Measurements from ENCODE around the gene ADGRL3.
"Not testable (repeated sequence)": the region's sequence is repeated elsewhere in the genome, so short reads cannot be mapped to it uniquely, and the experiment has no call there.

ADGRL3 gene

DNA sequence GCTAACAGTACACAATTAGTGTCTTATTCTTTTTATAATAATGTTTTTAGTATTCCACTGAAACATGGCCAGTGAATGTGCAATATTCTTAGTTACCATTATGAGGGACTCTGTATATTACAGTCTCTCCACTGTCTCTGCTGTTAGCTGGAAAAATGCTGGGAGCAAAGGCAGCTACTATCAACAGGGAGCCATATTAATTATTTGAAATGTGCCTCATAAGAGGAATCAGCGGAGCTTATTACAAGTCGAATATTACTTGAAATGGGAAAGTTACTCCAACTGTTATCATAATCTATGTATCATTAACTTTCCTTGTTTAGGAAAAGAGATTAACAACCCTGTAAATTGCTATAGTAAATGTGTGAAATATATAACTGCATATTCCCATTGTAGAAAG lies 612.0 kb downstream of the ADGRL3 start:
- DNase-seq (ENCODE audit: low read depth in 2 of 2), result no peak

DNA sequence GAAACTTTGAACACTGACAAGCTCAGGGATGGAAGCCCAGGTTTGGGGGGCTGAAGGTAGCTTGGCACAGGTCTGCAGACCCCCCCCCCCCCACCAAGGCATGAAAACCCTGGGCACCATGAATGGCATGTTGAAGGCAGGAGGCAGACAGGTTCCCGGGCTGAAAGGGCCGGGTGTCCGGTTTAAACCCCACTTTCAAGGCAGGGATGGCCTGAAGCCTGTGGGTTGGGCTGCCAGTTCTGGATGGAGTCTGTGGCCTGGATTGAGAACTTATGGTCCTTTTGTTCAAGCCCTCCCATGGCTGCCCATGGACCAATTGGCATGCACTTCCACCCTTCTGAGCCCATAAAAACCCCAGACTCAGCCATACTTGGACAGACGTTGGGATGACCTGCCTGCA lies 616.9 kb downstream of the ADGRL3 start:
- DNase-seq (ENCODE audit: low read depth in 2 of 2), result no peak

DNA sequence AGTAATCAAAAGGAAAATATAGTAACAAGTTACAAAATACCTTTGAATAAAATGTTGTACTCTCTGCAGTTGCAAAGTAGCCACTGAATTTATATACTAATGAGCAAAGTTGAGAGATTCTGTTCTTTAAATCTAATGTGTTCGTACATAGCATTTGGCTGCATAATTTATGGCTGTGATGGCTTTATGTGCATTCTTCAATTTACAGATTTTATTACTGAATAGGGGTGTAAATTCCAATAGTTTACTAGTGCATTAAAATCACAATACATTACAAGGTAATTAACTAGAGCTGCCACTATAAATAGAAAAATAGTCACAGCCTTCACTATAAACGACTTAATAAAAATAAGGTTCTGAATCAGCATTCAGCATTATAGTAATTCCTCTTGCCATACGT lies 620.0 kb downstream of the ADGRL3 start:
- no peak for DNase-seq (ENCODE audit: low read depth in 2 of 2)

DNA sequence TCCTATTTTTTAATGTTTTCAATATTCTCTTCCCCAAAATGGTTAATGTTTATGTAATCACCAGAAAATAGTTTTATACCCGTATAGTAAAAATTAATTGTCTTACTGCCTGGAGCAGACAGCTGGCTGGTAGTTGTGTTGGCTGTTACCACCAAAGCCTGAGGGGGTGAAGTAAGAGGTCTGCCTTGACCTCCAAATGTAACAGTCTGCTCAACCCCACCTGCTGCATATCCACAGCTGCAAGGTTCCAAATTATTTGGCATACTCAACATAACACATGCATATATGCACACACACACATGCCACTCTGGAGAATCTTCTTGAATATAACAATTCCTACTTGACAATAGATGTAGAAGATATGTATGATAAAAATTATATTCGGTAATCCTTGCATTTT lies 624.3 kb downstream of the ADGRL3 start:
- DNase-seq (ENCODE audit: low read depth in 2 of 2), result no peak

DNA sequence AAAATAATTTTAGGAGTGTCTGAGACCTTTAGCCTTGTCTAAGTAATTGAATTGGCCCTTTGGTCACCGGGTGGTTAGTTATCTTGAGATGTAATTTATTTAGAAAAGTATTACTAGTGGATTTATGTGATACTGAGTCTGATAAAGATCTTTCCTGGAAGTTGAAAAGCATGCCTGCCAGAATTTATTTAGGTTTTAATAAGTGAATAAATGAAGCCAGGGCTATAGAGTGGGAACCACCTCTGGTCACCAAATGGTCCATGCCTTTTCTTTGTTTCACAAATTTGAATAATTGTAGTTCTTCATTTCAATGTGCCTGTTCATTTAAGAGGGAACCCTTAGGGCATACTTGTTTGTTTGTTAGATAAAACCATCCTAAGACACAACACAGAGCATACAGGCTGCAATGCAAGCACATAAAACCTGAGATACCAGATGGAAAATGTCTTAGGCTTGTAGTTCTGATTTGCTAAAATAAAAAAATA lies 627.8 kb downstream of the ADGRL3 start:
- DNase-seq (ENCODE audit: low read depth in 2 of 2), result no peak

GRCh38 chr4:61828960-61829359 lies 628.8 kb downstream of the ADGRL3 start:
- DNase-seq (ENCODE audit: low read depth in 2 of 2), result no peak

GRCh38 chr4:61831987-61832386 lies 631.9 kb downstream of the ADGRL3 start:
- no peak for DNase-seq (ENCODE audit: low read depth in 2 of 2)

DNA sequence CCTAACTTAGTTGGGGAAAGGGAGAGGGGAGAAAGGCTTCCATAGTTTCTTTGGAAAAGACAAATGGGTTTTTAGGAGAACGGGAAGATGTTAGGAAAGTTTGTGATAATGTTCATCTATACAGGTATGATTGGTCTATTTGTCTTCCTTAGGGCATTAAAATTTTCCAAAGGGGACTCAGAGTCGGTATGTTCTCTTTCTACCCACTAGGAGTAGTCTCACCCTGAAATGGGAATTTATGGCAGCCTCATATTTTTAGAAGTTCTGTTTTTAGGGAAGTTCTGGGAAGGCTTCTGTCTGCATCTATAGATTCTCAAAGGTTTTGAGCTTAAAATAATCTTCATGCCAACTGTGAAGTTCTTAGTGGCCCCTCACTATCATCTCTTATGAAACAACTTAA lies 637.3 kb downstream of the ADGRL3 start:
- DNase-seq (ENCODE audit: low read depth in 2 of 2), result no peak

DNA sequence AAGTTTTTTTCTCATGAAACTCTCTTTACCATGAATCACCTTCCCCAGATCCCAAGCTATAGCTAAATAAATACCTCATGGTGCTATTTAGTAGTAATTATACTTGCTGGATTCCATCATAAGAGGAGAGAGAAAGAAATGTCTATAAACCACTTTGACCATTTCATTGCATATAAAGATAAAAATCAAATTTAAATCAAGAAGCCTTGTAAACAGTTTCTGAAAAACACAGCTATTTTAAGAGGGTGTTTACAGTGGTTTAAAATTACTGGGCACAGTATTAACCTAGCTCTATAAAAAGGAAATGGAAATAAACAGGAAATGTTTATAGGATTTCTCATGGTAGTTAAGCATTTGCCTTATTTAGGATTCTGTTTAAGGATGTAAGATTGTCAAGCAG lies 637.9 kb downstream of the ADGRL3 start:
- no peak for DNase-seq (ENCODE audit: low read depth in 2 of 2)

DNA sequence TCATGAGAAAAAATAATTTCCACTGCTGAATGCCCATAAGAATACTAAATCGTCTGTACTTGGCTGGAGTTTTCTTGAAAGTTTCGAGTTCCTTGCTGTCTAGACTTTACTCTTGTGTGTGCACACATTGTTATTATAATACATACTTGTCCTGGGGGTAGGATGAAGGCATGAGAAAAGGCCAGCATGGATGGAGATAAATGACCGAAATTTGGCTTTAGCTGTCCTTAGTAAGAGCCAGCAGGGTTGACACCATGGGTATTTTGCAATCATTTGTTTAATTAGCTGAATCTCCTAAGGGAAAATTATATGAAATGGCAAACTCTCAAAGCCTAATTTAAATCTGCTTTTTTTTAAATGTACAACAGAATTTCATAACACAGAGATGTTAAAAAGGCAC lies 641.6 kb downstream of the ADGRL3 start:
- DNase-seq (ENCODE audit: low read depth in 2 of 2), result no peak

GRCh38 chr4:61851126-61851525 lies 651.0 kb downstream of the ADGRL3 start:
- no peak for DNase-seq (ENCODE audit: low read depth in 2 of 2)

DNA sequence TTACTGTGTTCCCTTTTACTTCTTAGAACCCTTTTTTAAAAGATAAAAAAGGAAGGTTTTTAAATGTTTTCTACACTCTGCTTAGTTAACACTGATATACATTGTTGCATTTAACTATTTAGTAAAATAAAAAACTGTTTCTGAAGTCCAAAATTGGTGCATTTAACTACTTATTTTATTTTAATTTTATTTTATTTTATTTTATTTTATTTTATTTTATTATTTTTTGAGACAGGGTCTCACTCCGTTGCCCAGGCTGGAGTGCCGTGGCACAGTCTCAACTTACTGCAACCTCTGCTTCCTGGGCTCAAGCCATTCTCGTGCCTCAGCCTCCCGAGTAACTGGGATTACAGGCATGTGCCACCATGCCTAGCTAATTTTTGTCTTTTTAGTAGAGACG lies 652.0 kb downstream of the ADGRL3 start:
- not testable (repeated sequence) for DNase-seq (ENCODE audit: low read depth in 2 of 2)

GRCh38 chr4:61853041-61853440 lies 652.9 kb downstream of the ADGRL3 start:
- DNase-seq (ENCODE audit: low read depth in 2 of 2), result no peak

- no peak for DNase-seq (ENCODE audit: low read depth in 2 of 2)
Observed at GRCh38 chr4:61860376-61860775, 660.2 kb downstream of the ADGRL3 start.

DNA sequence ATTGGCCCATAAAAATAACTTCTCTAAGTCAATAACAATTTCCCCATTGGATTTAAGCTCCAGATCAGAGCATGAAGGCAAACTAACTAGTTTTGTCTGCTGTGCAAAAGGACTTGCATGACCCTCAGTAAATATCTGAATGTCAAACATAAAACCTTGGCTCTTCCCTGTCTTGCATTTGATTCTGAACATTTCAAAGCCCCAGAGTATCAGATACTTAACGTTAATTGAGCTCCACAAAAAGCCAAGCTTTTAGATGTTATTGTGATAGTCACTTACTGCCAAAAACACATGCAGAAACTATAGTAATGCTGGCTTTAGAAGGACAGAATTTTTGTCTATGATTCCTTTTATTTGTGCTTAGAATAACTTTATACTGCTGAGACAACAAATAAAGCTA lies 664.2 kb downstream of the ADGRL3 start:
- DNase-seq (ENCODE audit: low read depth in 2 of 2), result no peak

DNA sequence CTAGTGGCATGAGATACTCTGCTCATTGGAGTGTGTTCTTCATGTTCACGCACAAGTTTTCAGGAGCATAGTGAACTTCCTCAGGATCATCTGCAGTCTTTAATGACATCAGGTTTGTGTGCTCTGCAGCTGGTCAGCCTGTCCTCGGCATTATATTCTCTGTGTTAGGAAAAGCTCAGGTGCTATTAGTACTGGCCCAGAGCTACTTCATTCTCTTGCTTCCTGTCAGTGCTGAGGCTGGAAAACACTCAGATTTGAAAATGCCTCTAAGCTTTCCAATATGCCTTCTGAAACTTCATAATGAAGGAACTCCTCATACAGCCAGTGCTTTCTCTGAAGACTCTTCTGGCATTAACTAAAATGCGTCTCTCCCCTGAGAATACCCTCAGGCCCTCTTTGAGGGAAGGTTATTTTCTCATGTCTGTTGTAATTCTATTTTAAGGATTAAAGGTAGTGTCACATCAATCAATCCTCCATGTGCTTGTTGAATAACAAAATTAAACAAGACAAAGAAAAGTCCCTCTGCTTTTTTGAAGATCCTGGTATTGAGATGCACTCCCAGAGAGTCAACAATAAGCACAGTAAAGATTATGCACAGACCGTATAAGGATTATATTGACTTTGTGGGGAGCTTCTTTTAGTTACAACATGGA lies 666.4 kb downstream of the ADGRL3 start:
- DNase-seq (ENCODE audit: low read depth in 2 of 2), result no peak

DNA sequence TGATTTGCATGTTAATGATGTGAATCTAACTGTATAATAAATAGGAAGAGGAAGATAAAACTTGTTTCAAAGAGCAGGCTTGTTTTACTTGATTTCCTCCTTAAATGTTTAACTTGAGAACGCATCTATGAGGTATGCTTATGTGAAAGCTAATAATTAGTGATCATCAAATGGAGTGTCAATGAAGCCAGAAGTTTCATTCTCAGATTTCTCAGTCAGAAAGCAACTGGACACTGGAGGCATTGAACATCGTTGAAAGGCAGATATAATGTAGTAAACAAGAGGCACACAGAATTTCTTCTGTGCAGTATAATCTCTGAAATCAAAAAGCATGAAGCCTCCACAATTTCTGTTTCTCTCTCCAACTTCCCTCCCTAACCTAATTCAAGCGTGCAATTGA lies 672.9 kb downstream of the ADGRL3 start:
- no peak for DNase-seq (ENCODE audit: low read depth in 2 of 2)

- no peak for DNase-seq (ENCODE audit: low read depth in 2 of 2)
Observed at GRCh38 chr4:61877266-61877665, 677.1 kb downstream of the ADGRL3 start.

DNA sequence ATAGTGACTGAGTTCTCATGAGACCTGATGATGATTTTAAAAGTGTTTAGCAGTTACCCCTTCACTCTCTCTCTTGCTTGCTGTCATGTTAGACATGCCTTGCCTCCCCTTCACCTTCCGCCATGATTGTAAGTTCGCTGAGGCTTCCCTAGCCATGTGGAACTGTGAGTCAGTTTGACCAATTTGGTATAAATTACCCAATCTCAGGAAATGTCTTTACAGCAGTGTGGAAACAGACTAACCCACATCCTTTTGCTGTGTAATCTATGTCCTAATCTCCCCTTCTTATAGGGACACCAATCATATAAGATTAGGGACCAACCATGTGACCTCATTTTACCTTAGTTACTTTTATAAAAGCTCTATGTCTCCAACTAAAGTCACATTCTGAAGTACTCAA lies 677.8 kb downstream of the ADGRL3 start:
- no peak for DNase-seq (ENCODE audit: low read depth in 2 of 2)

- no peak for DNase-seq (ENCODE audit: low read depth in 2 of 2)
Observed at GRCh38 chr4:61882381-61882780, 682.3 kb downstream of the ADGRL3 start.

- DNase-seq (ENCODE audit: low read depth in 2 of 2), result no peak
Observed at GRCh38 chr4:61886131-61886530, 686.0 kb downstream of the ADGRL3 start.

DNA sequence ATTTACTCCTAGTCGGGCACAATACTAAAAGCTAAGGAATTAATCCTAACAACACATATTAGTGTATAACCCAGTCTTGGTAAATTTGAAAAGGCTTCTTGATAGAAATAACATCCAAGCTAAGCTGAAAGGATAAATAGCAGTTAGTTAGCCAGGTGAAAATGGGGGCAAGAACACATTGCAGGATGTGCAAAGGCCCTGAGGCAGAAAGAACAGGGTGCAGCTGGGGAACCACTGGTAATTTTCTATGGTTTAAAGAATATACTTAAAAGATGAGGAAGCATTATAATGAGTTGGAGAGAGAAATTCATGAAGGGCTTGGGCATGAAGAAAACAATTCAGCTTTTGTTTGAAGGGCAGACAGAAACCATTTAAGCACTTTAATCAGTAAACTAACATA lies 689.0 kb downstream of the ADGRL3 start:
- DNase-seq (ENCODE audit: low read depth in 2 of 2), result no peak

DNA sequence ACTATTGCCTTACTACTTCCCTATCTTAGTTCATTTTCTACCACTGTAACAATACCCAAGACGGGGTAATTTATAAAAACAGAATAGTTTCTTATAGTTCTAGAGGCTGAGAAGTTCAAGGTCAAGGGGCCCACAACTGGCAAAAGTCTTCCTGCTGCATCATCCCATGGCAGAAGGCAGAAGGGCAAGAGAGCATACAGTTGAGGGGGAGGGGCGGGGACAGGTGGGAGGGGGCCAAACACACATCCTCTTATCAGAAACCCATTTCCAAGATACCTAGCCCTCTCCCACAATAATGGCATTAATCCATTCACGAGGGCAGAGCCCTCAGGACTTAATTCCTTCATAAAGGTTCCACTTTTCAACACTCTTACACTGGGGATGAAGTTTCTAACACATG lies 690.2 kb downstream of the ADGRL3 start:
- no peak for DNase-seq (ENCODE audit: low read depth in 2 of 2)

DNA sequence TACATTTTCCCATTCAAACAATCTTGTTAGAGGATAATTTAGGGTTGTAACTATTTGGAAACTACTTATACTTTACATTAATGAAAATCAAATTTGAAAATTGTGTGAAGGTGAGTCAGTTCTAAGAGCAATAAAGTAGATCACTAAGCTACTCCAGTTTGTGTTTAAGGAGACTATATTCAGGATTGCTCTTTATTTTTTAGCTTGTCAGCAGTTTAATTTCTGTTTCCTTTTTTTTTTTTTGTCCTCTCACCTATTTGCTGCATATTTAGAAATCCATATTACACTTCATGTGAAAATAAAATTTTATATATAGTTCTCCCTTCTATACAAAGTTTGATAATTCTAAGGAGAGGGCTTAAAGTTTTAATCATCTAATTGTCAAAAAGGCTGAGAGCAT lies 691.8 kb downstream of the ADGRL3 start:
- DNase-seq (ENCODE audit: low read depth in 2 of 2), result no peak
